Inferior parietal cortex (tissue), 1 donor: ENCODE data around the gene IRF4.
"Not testable (repeated sequence)": the region's sequence is repeated elsewhere in the genome, so short reads cannot be mapped to it uniquely, and the experiment has no call there.

Experiments
- DNase-seq: peaks from one replicate; pipeline ENCODE4 v3.0.0-alpha.2; 2016; ENCODE audit errors: extremely low spot score

The IRF4 gene

DNA sequence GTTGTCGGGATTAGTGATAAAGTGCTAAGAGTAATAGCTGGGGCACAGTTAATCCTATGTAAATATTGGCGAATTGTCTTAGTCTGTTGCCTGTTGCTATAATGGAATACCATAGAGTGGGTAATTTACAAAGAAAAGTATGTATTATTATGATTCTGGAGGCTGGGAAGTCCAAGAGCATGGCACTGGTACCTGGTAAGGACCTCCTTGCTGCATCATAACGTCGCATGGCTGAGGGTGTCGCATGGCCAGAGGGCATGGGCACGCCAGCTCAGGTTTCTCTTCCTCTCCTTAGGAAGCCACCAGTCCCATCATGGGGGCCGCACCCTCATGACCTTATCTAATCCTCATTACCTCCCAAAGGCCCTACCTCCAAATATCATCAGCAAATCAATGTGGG, 29.7 kb downstream of the IRF4 start:
- no peak for DNase-seq

DNA sequence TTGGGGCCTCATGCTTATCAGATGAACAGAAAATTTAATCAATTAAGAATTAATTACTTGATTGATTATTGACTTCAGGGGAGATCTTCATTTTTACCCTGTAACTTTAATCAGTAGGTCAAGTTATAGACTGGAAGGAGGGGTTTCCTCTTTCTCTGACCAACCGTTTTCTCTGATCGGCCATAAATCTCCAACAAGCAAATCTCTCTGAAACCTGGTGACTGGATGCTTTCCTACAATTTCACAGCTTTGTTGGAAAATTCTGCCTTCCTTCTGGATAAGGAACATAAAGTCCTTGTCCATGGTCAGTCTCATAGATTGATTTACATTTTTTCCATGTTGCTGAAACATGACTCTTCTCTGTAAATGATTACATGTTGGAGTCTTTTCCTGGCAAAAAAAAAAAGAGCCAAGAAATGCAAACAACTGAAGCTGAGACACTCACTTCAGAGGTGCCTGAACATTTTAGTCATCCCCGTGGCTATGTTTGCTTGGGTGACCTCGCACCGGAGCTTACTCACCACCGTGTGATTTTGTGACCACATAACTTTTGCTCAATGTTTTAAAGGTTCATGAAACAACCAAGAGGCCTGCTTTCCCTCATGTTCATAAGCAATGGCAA, 31.0 kb downstream of the IRF4 start:
- DNase-seq, result no peak

DNA sequence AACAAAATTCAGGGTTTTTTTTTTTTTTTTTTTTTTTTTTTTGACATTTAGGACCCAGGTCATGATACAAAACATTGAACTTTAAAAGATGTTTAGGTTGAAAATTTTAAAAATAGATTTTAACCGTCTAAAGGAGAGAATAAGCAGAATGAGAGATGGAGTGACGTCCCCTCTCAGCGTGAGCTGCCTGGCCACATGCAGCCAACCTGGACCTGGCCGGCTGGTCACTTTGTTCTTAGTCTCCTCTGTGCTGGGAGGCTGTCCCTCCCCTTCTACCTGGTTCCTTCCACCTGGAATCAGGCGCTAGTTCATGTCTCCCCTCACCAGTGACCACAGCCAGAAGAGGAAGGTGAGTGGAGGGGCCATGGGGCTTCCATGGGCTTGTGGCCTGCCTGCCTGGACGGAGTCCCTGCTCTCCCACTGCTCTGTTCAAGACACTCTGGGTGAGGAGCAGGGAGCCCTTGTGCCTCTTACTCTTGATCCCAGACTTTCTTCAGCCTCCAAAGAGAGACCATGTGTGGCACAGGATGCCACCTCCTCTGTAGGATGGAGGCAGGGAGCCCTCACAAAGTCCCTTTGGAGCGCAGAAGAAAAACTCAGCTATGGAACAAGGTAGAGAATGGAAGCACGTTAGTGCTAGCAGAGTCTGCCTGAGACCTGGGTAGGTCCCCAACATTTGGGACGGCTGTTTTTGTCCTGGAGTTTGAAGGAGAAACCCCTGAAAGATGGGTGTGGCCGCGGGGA, 31.7 kb downstream of the IRF4 start:
- DNase-seq, result no peak

- DNase-seq, result no peak
Observed at GRCh38 chr6:423799-424345, 32.3 kb downstream of the IRF4 start.

DNA sequence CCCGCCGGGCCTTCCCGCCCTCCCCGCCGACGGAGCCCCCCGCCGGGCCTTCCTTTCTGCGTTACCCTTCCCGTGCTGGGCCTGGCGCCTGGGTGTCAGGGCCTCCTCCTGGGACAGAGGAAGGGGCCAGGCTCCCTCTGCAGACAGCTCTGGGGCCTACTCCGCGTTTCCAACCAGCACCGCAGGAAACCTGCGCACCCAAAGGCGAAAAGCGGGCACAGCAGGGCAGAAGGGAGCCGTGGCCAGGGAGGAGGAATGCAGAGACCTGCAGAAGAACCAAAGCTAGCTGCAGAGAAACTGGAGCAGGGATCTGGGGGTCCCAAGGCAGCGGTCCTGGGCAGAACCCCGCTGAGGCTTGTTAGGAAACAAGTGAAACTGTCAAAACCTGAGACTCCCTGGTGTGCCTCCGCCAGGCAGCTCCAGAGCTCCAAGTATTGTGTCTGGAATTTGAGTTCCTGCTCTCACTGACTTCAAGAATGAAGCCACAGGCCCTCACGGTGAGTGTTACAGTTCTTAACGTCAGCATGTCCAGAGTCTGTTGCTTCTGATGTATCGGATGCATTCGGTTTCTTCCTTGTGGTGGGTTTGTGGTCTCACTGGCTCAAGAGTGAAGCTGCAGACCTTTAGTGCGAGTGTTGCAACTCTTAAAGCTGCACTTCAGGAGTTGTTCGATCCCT, 33.3 kb downstream of the IRF4 start:
- no peak for DNase-seq

DNA sequence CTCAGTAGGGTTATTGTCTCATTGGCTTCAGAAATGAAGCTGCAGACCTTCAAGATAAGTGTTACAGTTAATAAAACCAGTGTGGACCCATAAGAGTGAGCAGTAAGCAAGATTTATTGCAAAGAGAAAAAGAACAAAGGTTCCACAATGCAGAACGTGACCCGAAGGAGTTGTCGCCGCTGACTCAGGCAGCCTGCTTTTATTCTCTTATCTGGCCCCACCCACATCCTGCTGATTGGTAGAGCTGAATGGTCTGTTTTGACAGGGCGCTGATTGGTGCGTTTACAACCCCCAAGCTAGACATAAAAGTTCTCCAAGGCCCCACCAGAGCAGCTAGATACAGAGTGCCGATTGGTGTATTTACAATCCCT, 33.9 kb downstream of the IRF4 start:
- not testable (repeated sequence) for DNase-seq

GRCh38 chr6:426198-426738, 34.7 kb downstream of the IRF4 start:
- DNase-seq, result not testable (repeated sequence)

DNA sequence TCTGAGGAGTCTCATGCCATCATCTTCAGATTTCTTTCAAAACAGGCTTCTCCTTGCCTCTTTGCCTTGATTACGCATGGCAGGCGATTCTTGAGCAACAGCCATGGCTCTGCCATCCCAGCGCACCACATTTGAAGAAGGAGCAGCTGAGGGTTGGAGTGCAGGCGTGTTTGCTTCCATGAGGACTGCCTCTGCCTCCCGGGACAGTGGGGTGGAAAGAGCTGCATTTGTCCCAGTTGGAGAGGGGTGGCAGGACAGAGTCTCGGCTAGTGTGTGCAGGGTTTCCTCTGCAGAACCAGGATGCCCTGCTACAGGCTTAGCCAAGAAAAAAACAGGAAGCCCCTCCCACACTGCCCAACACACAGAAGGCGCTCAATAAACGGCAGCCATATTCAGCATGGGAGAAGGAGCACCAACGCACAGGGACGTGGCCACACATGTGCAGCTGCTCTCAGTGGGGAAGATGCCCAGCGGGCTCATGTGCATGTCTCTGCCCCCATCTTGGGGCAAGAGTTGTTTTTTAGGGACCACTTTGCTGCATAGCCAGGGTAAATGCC, 36.6 kb downstream of the IRF4 start:
- no peak for DNase-seq

DNA sequence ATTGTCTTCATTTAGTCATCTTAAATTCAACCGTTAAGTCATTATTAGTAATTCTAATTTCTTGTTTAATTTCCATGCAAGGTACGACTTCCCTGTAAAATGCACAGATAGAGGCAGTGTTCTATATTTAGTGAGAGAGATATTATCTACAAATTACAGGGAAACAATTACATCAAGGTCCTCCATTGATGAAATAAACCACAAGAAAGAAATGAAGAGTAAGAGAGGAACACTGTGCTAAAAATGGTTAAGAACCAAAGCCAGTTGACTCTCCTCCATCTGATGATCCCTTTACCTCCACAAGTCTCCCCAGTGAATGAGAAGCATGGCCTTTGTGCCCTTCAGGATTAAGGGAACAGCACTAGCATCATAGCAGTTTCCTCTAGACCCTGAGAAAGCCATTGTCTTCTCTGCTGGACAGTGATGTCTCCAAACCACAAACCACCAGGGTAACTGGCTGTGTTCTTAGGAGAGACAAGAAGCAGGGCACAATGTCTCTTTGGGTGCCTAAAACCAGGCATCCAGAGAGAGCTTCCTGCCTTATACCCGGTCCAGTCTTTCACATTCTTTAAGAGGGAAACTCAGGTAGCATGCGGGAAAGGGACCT, 38.1 kb downstream of the IRF4 start:
- DNase-seq, result no peak

- no peak for DNase-seq
Observed at GRCh38 chr6:431504-431903, 40.0 kb downstream of the IRF4 start.

DNA sequence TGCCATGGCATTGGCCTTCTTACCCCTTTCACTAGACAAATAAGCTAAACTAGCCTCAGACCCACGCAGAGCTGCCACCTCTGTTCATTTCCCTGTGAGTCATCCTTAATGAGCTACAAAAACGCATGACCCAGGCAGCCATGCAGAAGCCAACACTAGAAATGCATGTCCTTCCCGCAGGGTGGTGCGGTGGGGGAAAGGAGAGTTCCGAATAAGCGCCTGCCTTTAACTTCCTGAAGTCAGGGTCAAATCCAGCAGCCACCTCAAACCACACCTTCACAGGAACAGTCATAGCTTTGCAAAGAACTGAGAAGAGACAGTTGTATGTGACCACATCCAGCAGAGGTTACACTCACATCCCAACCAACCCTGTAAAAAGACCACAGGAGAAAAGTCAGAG, 40.4 kb downstream of the IRF4 start:
- DNase-seq, result no peak

GRCh38 chr6:434051-434705, 42.6 kb downstream of the IRF4 start:
- no peak for DNase-seq

DNA sequence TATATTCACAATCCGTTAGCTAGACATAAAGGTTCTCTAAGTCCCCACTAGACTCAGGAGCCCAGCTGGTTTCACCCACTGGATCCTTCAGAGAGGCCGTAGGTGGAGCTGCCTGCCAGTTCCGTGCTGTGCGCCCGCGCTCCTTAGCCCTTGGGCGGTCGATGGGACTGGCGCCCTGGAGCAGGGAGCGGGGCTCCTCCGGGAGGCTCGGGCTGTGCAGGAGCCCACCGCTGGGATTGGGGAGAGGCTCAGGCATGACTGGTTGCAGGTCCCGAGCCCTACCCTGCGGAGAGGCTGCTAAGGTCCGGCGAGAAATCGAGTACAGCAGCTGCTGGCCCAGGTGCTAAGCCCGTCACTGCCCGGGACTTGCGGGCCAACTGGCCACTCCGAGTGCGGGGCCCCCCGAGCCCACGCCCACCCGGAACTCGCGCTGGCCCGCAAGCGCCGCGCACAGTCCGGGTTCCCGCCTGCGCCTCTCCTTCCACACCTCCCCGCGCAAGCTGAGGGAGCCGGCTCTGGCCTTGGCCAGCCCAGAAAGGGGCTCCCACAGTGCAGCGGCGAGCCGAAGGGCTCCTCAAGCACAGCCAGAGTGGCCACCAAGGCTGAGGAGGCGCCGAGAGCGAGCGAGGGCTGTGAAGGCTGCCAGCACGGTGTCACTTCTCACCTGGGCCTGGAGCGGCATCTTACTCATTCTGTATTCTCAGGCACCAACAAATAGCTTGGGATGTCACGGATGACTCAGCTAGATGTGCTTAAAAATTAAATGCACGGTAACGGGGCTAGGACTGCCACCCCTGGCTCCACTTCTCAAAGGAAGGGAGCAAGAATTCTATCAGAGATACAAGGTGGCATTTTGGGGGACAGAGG, 44.1 kb downstream of the IRF4 start:
- DNase-seq, result no peak

DNA sequence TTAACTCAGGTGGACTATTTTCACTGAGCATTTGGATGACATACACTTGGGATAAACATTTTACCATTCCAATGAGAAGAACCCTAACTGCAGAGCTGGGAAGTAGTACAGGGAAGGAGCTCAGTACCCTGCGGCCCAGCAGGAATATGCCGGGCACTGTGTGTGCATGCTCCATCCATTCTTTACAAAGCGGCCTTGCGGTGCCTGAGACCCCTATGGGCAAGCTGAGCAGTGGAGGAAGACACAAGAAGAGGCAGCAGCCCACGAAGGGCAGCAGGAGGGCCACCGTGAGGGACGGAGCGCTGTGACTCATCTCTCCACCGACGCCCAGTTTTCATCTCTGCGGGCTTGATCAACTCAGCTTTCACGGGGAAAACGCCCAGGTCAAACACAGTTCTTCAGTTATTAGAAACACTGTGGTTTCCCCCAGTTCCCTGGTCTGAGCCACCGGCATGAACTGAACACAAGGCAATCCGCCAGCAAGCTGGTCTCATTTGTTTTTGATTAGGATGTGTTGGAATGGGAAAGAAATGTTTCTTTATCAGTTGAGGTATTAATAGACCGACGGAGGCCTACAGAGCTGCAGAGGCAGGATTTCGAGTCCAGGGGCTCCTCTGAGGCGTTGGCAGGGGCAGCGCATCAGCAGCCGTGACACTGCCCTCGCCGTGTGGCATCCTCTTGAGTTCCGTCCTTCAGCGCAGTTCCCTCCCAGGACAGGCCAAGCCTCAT, 44.9 kb downstream of the IRF4 start:
- DNase-seq, result no peak

DNA sequence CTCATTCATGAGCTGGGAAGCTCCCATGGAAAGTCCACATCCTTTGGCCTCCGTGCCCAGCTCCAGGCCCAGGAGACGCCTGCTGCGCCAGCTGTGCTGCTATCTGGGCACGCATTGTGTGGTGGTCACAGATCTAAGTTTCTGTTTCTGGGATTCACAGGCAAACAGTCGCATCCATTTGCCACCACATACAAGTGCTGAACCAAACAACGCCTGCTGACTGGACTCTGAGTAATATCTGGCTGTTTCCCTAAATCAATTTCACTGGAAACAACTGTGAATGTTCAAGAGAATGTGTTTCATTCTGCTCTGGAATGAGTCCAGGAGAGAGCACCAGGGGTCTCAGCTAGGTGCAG, 45.5 kb downstream of the IRF4 start:
- no peak for DNase-seq

DNA sequence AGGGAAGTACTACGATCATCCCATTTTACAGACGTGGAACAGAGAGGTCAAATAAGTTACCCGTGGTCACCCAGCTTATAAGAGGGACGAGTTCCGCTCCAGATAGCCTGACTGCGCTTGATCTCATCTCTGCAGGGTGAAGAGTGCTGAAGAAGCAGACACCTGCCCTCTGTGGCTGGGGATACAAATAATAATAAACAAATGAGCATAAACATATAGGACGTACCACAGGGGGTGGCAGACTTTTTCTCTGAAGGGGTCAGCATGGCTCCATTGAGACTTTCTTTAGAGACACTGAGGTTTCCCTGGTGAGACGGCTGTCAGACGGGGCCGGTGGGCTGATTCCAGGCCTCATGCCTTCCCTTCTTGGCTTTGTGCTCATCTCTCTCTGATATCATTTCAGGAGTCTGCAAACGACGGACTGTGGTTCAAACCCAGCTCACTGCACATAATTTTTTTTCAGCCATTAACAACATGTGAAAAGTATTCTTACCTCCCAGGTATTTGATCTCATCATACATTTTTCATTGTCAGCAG, 47.1 kb downstream of the IRF4 start:
- DNase-seq, result no peak

DNA sequence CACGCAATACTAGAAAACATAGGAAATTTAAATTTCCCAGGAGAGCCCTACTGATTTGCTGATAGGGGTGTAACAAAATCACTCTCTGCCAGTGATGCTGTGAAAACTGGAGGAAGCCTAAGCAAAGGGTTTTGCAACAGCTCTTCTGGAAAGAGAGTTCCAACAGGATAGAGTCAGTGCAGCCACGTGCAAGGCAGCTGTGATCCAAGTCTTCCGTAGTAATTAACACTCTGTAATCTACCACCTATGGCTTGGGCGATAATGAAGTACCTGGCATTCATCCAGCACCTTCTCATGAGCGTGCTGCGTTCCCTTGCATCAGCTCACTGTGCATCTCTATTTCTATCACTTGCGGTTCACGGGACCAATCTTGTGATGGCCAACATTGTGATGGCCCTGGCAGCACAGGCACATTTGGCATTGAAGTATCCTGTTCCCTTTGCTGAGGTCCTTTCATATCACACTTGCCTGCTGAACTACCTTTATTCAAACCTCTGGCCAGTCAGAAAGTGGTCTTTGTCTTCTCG, 48.2 kb downstream of the IRF4 start:
- DNase-seq, result no peak

DNA sequence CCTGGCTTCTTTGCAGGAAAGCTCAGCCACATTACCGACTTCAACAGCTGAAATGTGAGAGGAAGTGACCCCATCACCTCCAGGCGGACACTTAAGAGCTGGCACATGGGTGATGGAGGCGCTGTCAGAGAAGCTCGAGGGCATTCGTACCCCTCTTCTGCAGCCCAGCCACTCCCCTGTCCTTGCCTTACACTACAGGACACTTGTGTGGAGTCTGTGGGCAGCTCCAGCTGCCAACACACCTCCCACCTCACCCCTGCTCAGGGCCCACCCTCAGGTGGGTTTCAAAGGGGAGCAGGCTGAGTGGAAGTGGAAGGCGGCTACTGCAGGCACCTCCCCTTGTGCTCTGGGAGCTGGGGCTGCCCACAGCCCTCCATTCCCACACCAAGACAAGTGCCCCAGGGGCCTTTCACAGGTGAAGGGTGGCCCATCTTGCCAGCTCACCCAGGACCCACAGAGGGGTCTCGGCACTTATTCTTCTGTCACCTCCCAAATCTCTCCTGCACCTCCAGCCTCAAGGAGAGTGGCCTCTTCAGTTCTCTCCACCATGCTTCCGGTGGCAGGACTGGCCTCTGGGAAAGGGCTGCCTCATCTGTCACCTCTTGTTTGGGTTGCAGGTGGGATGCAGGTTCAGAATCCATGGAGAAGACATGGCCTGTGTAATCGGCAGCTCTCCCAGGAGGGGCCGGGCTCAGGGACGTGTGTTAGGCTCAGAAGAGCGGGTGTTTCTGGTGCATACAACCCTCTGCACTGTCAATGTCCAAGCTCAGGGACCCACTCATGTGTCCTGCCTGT, 49.8 kb downstream of the IRF4 start:
- DNase-seq, result no peak
